GM12878 (cell line): ENCODE results near the gene HCFC2. TPM values are rescaled to one million over a fixed set of nuclear protein-coding genes. Genes with fewer than 3 reads are reported as not detected.

Experiments used
- ATAC-seq: fragments of 200-7000 bp; cut with Tn5 transposase; 3 replicates; pipeline ENCODE4 v1.9.1; 2020; ENCODE audit warnings: mild to moderate bottlenecking, moderate library complexity
- BruUV-seq: library from RNA; stranded (reverse); fragments of 400-500 nt; replicated peaks from 2 replicates; lab custom pipeline; 2021; lab: Mats Ljungman, UMichigan
- CTCF ChIA-PET: fragments of 300-600 bp; sonication (Branson Sonifier 250); formaldehyde crosslinking; extraction: SDS; loops from one replicate; lab custom pipeline; 2021; ENCODE audit warnings: inconsistent platforms; lab: Yijun Ruan, JAX
- POLR2A ChIA-PET: fragments of 350-600 bp; formaldehyde crosslinking; extraction: SDS; loops from one replicate; lab custom pipeline; 2021; ENCODE audit warnings: inconsistent platforms; lab: Charles Lee
- RAD21 ChIA-PET: fragments of 300-600 bp; sonication (Branson Sonifier 250); formaldehyde crosslinking; loops from one replicate; lab custom pipeline; 2023; ENCODE audit warnings: antibody characterized with exemption; ENCODE audit not compliant: unreplicated experiment; lab: Charles Lee
- SMC1A ChIA-PET: fragments of 300-600 bp; sonication (Branson Sonifier 250); formaldehyde crosslinking; loops from one replicate; lab custom pipeline; 2023; ENCODE audit not compliant: unreplicated experiment, uncharacterized antibody; lab: Charles Lee
- DNase-seq: peaks from one replicate; pipeline ENCODE4 v3.0.0-alpha.2; 2011; ENCODE audit warnings: low read depth, low spot score
- FAIRE-seq: peaks from 3 replicates; lab custom pipeline; 2011; peaks lifted over from hg19 to GRCh38; lab: Jason Lieb, UNC
- H2AFZ ChIP-seq: 2 replicates; pipeline ENCODE4 v1.6.0; 2011; ENCODE audit warnings: low read depth, low read length, control low read depth; ENCODE audit not compliant: control insufficient read depth
- H3K27ac ChIP-seq: 2 replicates; pipeline ENCODE4 v1.5.1; 2011; ENCODE audit warnings: control low read depth; ENCODE audit not compliant: control insufficient read depth, insufficient read depth
- H3K27me3 ChIP-seq, 2 experiments: replicated peaks in 1 of 2; 2 replicates each; pipeline versions ENCODE4 v1.6.0 to v1.6.1; 2011; ENCODE audit warnings: low read length in 1 of 2; ENCODE audit not compliant: control insufficient read depth in 2 of 2, insufficient read depth in 2 of 2
- H3K36me3 ChIP-seq, 2 experiments: 2 replicates each; pipeline ENCODE4 v1.5.1; 2011; ENCODE audit warnings: low read length in 1 of 2; ENCODE audit not compliant: control insufficient read depth in 2 of 2, insufficient read depth in 2 of 2
- H3K4me1 ChIP-seq: 2 replicates; pipeline ENCODE4 v1.6.1; 2011; ENCODE audit warnings: mild to moderate bottlenecking, low read length, moderate library complexity, mixed read lengths; ENCODE audit not compliant: control insufficient read depth, insufficient read depth
- H3K4me2 ChIP-seq: 2 replicates; pipeline ENCODE4 v1.6.0; 2011; ENCODE audit warnings: control low read depth; ENCODE audit not compliant: control insufficient read depth, insufficient read depth
- H3K4me3 ChIP-seq: fragments of 200-600 bp; sonication (generic); 2 replicates; pipeline ENCODE4 v1.5.1; 2016
- H3K79me2 ChIP-seq: 2 replicates; pipeline ENCODE4 v1.6.0; 2011; ENCODE audit warnings: low read length; ENCODE audit not compliant: control insufficient read depth, insufficient read depth
- H3K9ac ChIP-seq: 2 replicates; pipeline ENCODE4 v1.8.0; 2011; ENCODE audit warnings: low read length, control low read depth, mixed read lengths; ENCODE audit not compliant: control insufficient read depth, insufficient read depth
- H3K9me3 ChIP-seq: replicated peaks from 3 replicates; pipeline ENCODE4 v1.5.1; 2011; ENCODE audit warnings: mild to moderate bottlenecking, low read length; ENCODE audit not compliant: control insufficient read depth, insufficient read depth
- H4K20me1 ChIP-seq: 2 replicates; pipeline ENCODE4 v1.6.0; 2011; ENCODE audit not compliant: control insufficient read depth, insufficient read depth
- ESRRA ChIP-seq: IDR thresholded peaks from 2 replicates; pipeline ENCODE4 v1.6.1; 2012; ENCODE audit warnings: mild to moderate bottlenecking, low read length, improper control_type of control experiment
- FOXM1 ChIP-seq: IDR thresholded peaks from 2 replicates; pipeline ENCODE4 v1.6.1; 2012; ENCODE audit warnings: low read depth, mild to moderate bottlenecking, inconsistent platforms, low read length, moderate library complexity
- HDAC6 ChIP-seq: fragments of 200-600 bp; sonication (generic); IDR thresholded peaks from one replicate; pipeline ENCODE4 v1.8.0; 2017; ENCODE audit warnings: antibody characterized with exemption; ENCODE audit not compliant: unreplicated experiment
- HDGF ChIP-seq: fragments of 450-650 bp; IDR thresholded peaks from 2 replicates; pipeline ENCODE4 v1.6.1; 2016; ENCODE audit warnings: antibody characterized with exemption
- RCOR1 ChIP-seq: conservative IDR thresholded peaks from 2 replicates; pipeline ENCODE4 v1.6.1; 2012; ENCODE audit warnings: low read depth, low read length, improper control_type of control experiment
- TAF1 ChIP-seq: IDR thresholded peaks from 2 replicates; pipeline ENCODE4 v1.6.1; 2011; ENCODE audit warnings: mild to moderate bottlenecking, low read depth, low read length, borderline replicate concordance
- TARDBP ChIP-seq: IDR thresholded peaks from 2 replicates; pipeline ENCODE4 v1.6.1; 2016; ENCODE audit warnings: borderline replicate concordance
- ZSCAN29 ChIP-seq: fragments of 450-650 bp; IDR thresholded peaks from 2 replicates; pipeline ENCODE4 v1.6.1; 2017; ENCODE audit warnings: mild to moderate bottlenecking, moderate library complexity
- WGBS: methylation state at CpG from one replicate; pipeline ENCODE4 v1.1.6; 2016; ENCODE audit warnings: low lambda C conversion rate; ENCODE audit not compliant: insufficient replicate concordance, insufficient coverage; ENCODE audit errors: missing lambda C conversion rate; 5-methylcytosine and 5-hydroxymethylcytosine counted together
- in situ Hi-C: fragments of 300-500 bp; cut with MboI; formaldehyde crosslinking; loops from 9 replicates; pipeline ENCODE4 v1.14.3; 2018; ENCODE audit warnings: mixed read lengths
- intact Hi-C: fragments of 100-400 bp; cut with micrococcal nuclease; formaldehyde crosslinking; loops from one replicate; pipeline ENCODE4 v1.14.2; 2022; ENCODE audit not compliant: unreplicated experiment
- polyA plus RNA-seq, 11 experiments: library from polyadenylated mRNA; depleted of rRNA in 4 of 11; unstranded in 6 of 11; stranded (reverse) in 5 of 11; fragments of >200 nt; fragmentation: Nextera tagmentation in 4 of 11; fragmentation: Illumina TruSeq in 1 of 11; extraction: Ambion mirVana in 4 of 11; extraction: Trizol in 1 of 11; gene quantifications; 1 replicate in 1 of 11; 2 replicates in 10 of 11; pipeline versions ENCODE4 v1.2.1 to v1.2.3, GENCODE V29; 2011 to 2016; ENCODE audit warnings: inconsistent platforms in 2 of 11, missing spikeins in 2 of 11, low read depth in 1 of 11
- total RNA-seq, 4 experiments: library from RNA; depleted of rRNA in 3 of 4; stranded (reverse); fragments of >200 nt in 3 of 4; fragmentation: Illumina TruSeq in 1 of 4; extraction: Trizol in 1 of 4; gene quantifications; 2 replicates each; pipeline versions ENCODE4 v1.2.1 to v1.2.3, GENCODE V29; 2013 to 2021
- TF ChIP-seq, protein P1 (sequence below): fragments of 450-650 bp; IDR thresholded peaks from 2 replicates; pipeline ENCODE4 v1.6.1; 2014; ENCODE audit warnings: mild to moderate bottlenecking

The HCFC2 gene
- total and polyA plus RNA-seq, 10 of the 15 experiments (the other 5 are each of a cell fraction or from before 2014, with no cell fraction given), result 1.8 to 14.2 (median 9.3) TPM

DNA sequence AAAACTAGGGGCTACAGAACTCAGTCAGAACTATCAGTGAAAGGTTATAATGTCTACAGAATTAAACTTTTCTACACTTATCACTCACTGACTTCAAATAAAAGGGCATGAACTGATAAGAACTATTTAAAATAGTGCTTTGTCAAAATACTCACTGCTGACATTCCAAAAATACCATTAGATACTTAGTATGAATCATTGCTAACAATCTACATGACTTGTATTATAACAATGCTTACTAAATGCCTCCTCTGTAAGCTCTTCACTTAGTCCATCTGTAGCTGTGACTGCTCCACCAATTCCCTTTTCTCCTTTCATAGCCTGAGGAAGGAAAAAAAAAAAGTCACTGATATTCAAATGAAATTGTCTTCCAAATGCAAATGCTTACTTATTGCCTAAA lies 56.7 kb downstream of the HCFC2 start:
- H3K36me3 ChIP-seq, result peaks cover 2 to 6% of the 10 kb centered on the region in 2 experiments
- TF ChIP-seq HDAC6 (no peak), TARDBP (no peak), ZSCAN29 (no peak), ESRRA (no peak), HDGF (no peak)
- in situ Hi-C loops, result no loop called here

GRCh38 chr12:104122298-104122697 lies 58.0 kb downstream of the HCFC2 start:
- SMC1A ChIA-PET, result interaction anchor here (1.2 to 4.0 kb wide), 3 partner anchors 10 to 239 kb away, joined by 3 to 15 read pairs (median 3); no protein-coding TSS in a partner anchor
- no peak for DNase-seq
- Histone ChIP-seq H3K27me3 (no peaks in the 10 kb centered on the region), H3K9ac (no peak overlapping the region), H3K9me3 (no peaks in the 10 kb centered on the region), H4K20me1 (no peaks in the 10 kb centered on the region), H3K27ac (no peak overlapping the region), H2AFZ (no peak overlapping the region), H3K79me2 (no peaks in the 10 kb centered on the region), H3K36me3 (peaks cover 2 to 6% of the 10 kb centered on the region in 2 experiments; a peak in 3 of 4 replicates), H3K4me1 (no peaks in the 10 kb centered on the region), H3K4me2 (no peak overlapping the region), H3K4me3 (no peak overlapping the region)
- BruUV-seq, result no TSS peak
- POLR2A ChIA-PET, result no interaction called here
- RAD21 ChIA-PET, result interaction anchor here (1.3 kb wide), 1 partner anchor 13 kb away, joined by 6 read pairs; no protein-coding TSS in a partner anchor
- no peak for FAIRE-seq
- in situ Hi-C loops (no loop called here), intact Hi-C loops (no loop called here)
- TF ChIP-seq, protein P1, sequence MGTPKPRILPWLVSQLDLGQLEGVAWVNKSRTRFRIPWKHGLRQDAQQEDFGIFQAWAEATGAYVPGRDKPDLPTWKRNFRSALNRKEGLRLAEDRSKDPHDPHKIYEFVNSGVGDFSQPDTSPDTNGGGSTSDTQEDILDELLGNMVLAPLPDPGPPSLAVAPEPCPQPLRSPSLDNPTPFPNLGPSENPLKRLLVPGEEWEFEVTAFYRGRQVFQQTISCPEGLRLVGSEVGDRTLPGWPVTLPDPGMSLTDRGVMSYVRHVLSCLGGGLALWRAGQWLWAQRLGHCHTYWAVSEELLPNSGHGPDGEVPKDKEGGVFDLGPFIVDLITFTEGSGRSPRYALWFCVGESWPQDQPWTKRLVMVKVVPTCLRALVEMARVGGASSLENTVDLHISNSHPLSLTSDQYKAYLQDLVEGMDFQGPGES, result no peak
- TF ChIP-seq FOXM1, result no peak
- TF ChIP-seq RCOR1, result no peak
- TF ChIP-seq TAF1, result no peak
- over 99% methylated on average over 9 of the region's 9 CpGs for WGBS
- ATAC-seq, result no peak
- CTCF ChIA-PET, result interaction anchor here (1.0 to 2.7 kb wide), 2 partner anchors 13 to 64 kb away, joined by 3 to 14 read pairs; no protein-coding TSS in a partner anchor

More for the DNA sequence above, 56.7 kb downstream of the HCFC2 start:
- ATAC-seq, result no peak
- Histone ChIP-seq H3K9me3 (no peaks in the 10 kb centered on the region), H4K20me1 (no peaks in the 10 kb centered on the region), H2AFZ (no peak overlapping the region), H3K4me1 (no peaks in the 10 kb centered on the region), H3K4me3 (no peak overlapping the region), H3K9ac (no peak overlapping the region), H3K4me2 (no peak overlapping the region), H3K27me3 (no peaks in the 10 kb centered on the region), H3K79me2 (no peaks in the 10 kb centered on the region), H3K27ac (no peak overlapping the region)
- CTCF ChIA-PET, result interaction anchor here (0.6 to 2.7 kb wide), 7 partner anchors 9 to 261 kb away, joined by 3 to 14 read pairs (median 3); no protein-coding TSS in a partner anchor
- RAD21 ChIA-PET, result interaction anchor here (1.3 kb wide), 1 partner anchor 12 kb away, joined by 6 read pairs; no protein-coding TSS in a partner anchor
- intact Hi-C loops, result no loop called here
- no peak for FAIRE-seq
- DNase-seq, result no peak
- BruUV-seq, result no TSS peak
- POLR2A ChIA-PET, result interaction anchor here (1.0 kb wide), 2 partner anchors 12 to 75 kb away, joined by 3 to 4 read pairs; no protein-coding TSS in a partner anchor
- SMC1A ChIA-PET, result interaction anchor here (0.6 to 4.0 kb wide), 5 partner anchors 8 to 238 kb away, joined by 3 to 15 read pairs (median 3); no protein-coding TSS in a partner anchor
